ENCODE data around the gene CREB5.

The CREB5 gene

DNA sequence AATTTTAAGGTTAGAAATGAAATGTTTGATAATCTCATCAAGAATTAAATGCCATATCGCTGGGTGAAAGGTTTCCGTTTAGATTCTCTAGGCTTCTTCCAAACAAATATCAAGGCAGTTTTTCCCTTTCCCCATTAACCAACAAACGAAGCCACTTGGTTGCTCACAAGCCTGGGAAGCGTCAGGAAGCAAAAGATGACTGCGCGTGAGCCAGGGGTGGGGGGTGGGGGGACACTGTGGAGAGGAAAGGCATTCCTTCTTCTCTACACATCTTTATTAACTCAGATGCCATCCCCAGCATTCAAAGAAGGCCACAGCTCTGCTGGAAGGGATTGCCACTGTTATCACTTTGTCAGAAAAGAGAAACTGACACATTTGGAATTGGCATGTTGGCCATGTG lies 338.7 kb downstream of the CREB5 start:
- Histone ChIP-seq H3K4me3 (ENCODE audit: low read depth in 1 of 2, low read length in 2 of 2) (no peak overlapping the region), H3K27me3 (ENCODE audit: control insufficient read depth in 1 of 2, insufficient read depth in 2 of 2, low read length in 2 of 2) (peaks cover 0 to 3% of the 10 kb centered on the region in 2 donors), H3K4me1 (ENCODE audit: control insufficient read depth in 1 of 2, insufficient read depth in 2 of 2, low read length in 2 of 2) (no peaks in the 10 kb centered on the region), H3K9ac (ENCODE audit: low read depth in 1 of 2, low read length in 2 of 2) (no peak overlapping the region), H3K27ac (ENCODE audit: low read depth, low read length) (no peak overlapping the region), H3K36me3 (ENCODE audit: control insufficient read depth in 1 of 2, insufficient read depth in 2 of 2, low read length in 2 of 2) (no peaks in the 10 kb centered on the region), H3K9me3 (ENCODE audit: control insufficient read depth in 1 of 2, low read length in 2 of 2) (no peaks in the 10 kb centered on the region)

DNA sequence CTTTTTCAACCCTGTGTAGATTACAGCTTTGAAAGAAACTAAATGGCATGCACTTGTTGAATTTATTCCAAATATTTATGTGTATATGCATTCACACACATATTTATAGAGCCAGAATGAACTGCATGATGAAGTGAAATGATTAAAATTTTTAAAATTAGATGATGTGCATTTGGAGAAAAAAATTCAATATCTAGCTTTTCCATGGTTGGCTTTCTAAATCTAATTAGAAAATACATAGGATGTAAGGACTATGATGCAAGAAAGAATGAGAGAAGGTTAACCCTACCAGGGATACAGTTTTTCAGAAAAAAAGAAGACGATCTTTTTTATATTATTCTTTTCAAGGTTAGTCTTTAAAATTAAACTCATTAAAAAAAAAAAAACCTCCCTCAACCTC lies 341.3 kb downstream of the CREB5 start:
- Histone ChIP-seq H3K36me3 (ENCODE audit: control insufficient read depth in 1 of 2, insufficient read depth in 2 of 2, low read length in 2 of 2) (no peaks in the 10 kb centered on the region), H3K4me1 (ENCODE audit: control insufficient read depth in 1 of 2, insufficient read depth in 2 of 2, low read length in 2 of 2) (no peaks in the 10 kb centered on the region), H3K4me3 (ENCODE audit: low read depth in 1 of 2, low read length in 2 of 2) (no peak overlapping the region), H3K27me3 (ENCODE audit: control insufficient read depth in 1 of 2, insufficient read depth in 2 of 2, low read length in 2 of 2) (no peaks in the 10 kb centered on the region), H3K27ac (ENCODE audit: low read depth, low read length) (no peak overlapping the region), H3K9me3 (ENCODE audit: control insufficient read depth in 1 of 2, low read length in 2 of 2) (no peaks in the 10 kb centered on the region), H3K9ac (ENCODE audit: low read depth in 1 of 2, low read length in 2 of 2) (no peak overlapping the region)

DNA sequence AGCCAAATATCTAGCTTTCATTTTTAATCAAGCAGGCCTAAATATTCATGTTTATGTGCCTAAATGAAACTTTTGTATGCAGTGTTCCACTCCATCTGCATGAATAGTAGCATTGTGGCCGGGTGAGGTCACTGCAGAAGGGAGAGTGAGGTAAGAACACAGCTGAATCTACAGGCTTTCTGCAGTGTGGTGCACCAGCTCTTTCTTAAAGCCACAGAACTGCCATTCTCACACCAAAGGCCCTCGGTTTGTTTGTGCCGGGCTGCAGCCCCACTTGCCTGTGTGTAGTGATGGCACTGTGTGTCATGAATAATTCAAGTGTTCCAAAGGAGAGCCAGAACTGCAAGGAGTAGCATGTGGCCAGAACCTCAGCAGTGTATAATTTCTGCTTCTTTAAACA lies 341.7 kb downstream of the CREB5 start:
- H3K27me3 ChIP-seq (ENCODE audit: control insufficient read depth in 1 of 2, insufficient read depth in 2 of 2, low read length in 2 of 2): no peaks in the 10 kb centered on the region
- H3K9me3 ChIP-seq (ENCODE audit: control insufficient read depth in 1 of 2, low read length in 2 of 2): no peaks in the 10 kb centered on the region
- no peaks in the 10 kb centered on the region for H3K36me3 ChIP-seq (ENCODE audit: control insufficient read depth in 1 of 2, insufficient read depth in 2 of 2, low read length in 2 of 2)
- H3K4me1 ChIP-seq (ENCODE audit: control insufficient read depth in 1 of 2, insufficient read depth in 2 of 2, low read length in 2 of 2): no peaks in the 10 kb centered on the region
- H3K27ac ChIP-seq (ENCODE audit: low read depth, low read length): no peak overlapping the region
- no peak overlapping the region for H3K9ac ChIP-seq (ENCODE audit: low read depth in 1 of 2, low read length in 2 of 2)
- H3K4me3 ChIP-seq (ENCODE audit: low read depth in 1 of 2, low read length in 2 of 2): no peak overlapping the region

DNA sequence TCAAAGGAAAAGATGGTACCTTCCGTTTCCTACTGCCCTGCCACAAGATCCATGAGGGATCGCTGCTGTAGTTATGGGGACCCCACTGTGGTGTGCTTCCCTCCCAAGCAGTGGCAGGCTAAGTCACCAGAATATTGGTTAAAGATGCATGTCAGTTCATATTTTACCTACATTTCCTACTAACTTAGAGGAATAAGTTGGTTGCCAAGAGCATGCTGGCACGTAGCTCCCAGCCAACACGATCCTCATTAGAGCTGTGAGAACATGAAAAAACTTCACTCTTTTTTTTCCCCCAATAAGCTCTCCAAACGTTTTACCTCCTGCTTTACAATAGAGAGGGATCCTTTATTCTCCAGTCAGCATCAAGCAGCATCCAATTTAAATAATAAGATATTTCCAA lies 342.1 kb downstream of the CREB5 start:
- Histone ChIP-seq H3K9me3 (ENCODE audit: control insufficient read depth in 1 of 2, low read length in 2 of 2) (no peaks in the 10 kb centered on the region), H3K4me3 (ENCODE audit: low read depth in 1 of 2, low read length in 2 of 2) (no peak overlapping the region), H3K9ac (ENCODE audit: low read depth in 1 of 2, low read length in 2 of 2) (no peak overlapping the region), H3K4me1 (ENCODE audit: control insufficient read depth in 1 of 2, insufficient read depth in 2 of 2, low read length in 2 of 2) (no peaks in the 10 kb centered on the region), H3K27me3 (ENCODE audit: control insufficient read depth in 1 of 2, insufficient read depth in 2 of 2, low read length in 2 of 2) (no peaks in the 10 kb centered on the region), H3K36me3 (ENCODE audit: control insufficient read depth in 1 of 2, insufficient read depth in 2 of 2, low read length in 2 of 2) (no peaks in the 10 kb centered on the region), H3K27ac (ENCODE audit: low read depth, low read length) (no peak overlapping the region)

DNA sequence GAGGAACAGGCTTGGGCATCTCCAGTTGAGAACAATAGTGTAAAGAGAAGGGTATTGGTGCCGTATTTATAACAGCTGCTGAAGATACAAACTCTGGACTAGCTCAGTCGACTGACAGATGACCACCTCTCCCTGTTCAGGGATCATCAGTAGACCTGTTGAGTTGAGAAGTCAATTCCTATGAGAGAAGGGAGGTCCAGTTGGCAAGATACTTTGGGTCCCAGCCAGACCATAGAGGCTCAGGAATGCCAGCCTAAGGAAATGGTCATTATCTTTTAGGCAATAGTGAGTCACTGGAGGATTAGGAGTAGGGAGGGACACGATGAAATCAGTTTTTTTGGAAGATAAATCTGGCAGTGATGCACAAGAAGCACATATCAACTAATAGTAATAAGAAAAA lies 342.9 kb downstream of the CREB5 start:
- Histone ChIP-seq H3K9me3 (ENCODE audit: control insufficient read depth in 1 of 2, low read length in 2 of 2) (no peaks in the 10 kb centered on the region), H3K9ac (ENCODE audit: low read depth in 1 of 2, low read length in 2 of 2) (no peak overlapping the region), H3K4me1 (ENCODE audit: control insufficient read depth in 1 of 2, insufficient read depth in 2 of 2, low read length in 2 of 2) (no peaks in the 10 kb centered on the region), H3K27me3 (ENCODE audit: control insufficient read depth in 1 of 2, insufficient read depth in 2 of 2, low read length in 2 of 2) (no peaks in the 10 kb centered on the region), H3K27ac (ENCODE audit: low read depth, low read length) (no peak overlapping the region), H3K36me3 (ENCODE audit: control insufficient read depth in 1 of 2, insufficient read depth in 2 of 2, low read length in 2 of 2) (no peaks in the 10 kb centered on the region), H3K4me3 (ENCODE audit: low read depth in 1 of 2, low read length in 2 of 2) (no peak overlapping the region)

DNA sequence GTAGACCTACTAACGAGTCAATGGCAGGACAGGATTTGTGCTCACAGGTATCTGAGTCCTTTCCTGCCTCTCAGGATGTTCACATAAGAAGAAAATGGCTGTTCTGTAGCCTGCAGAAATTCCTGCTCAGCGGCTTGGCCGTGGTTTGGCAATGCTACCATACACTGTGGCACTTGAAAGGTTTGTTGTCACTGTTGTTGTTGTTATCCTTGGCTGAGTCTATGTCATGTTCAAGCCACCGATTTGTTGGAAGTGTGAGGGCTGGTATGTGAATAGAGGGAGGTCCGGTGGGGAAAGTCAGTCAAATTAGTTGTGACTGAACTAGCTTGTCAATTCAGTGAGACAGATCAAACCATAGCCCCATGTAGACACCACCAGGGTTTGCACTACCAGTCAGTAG lies 345.9 kb downstream of the CREB5 start:
- Histone ChIP-seq H3K4me1 (ENCODE audit: control insufficient read depth in 1 of 2, insufficient read depth in 2 of 2, low read length in 2 of 2) (no peaks in the 10 kb centered on the region), H3K9ac (ENCODE audit: low read depth in 1 of 2, low read length in 2 of 2) (no peak overlapping the region), H3K27me3 (ENCODE audit: control insufficient read depth in 1 of 2, insufficient read depth in 2 of 2, low read length in 2 of 2) (no peaks in the 10 kb centered on the region), H3K4me3 (ENCODE audit: low read depth in 1 of 2, low read length in 2 of 2) (no peak overlapping the region), H3K27ac (ENCODE audit: low read depth, low read length) (no peak overlapping the region), H3K9me3 (ENCODE audit: control insufficient read depth in 1 of 2, low read length in 2 of 2) (no peaks in the 10 kb centered on the region), H3K36me3 (ENCODE audit: control insufficient read depth in 1 of 2, insufficient read depth in 2 of 2, low read length in 2 of 2) (no peaks in the 10 kb centered on the region)

DNA sequence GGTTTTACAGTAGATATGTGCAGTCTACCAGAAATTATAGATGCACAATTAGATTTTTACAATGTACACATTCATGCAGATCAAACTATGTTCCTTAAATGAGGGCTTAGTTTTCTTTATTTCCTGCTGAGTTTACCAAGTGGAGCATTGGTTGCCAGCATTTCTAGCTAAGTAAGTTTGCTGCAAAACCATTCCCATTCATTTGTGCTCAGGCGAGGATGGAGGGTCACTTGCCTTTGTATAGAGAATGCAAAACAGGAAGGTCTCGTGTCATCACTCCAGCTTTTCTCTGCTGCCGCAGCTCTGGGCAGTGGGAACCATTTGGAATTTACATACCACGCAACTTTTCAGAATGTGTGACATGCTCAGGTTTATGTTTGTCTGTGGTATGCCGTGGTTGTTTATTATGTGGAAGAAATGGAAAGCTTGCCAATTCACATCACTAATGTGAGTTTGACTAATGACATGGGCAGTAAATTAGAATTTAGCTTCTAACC lies 347.2 kb downstream of the CREB5 start:
- H3K27ac ChIP-seq (ENCODE audit: low read depth, low read length): no peak overlapping the region

DNA sequence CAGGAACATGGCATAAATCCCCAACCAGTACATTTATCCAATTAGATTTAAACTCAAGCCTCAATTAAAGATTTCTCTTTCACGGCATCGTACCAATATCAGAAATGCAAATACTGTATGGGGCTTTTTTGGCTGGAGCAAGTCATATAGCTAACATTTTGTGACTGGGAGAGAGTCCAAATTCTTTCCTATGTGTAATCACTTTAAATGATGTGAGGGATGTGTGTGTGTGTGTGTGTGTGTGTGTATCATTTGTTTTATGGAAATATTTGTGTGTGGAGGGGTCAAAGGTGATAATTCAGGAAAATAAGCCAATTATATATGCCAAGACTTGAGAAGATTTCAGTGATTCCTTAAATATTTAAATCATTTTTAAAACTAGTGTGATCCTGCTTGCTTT lies 349.2 kb downstream of the CREB5 start:
- Histone ChIP-seq H3K36me3 (ENCODE audit: control insufficient read depth in 1 of 2, insufficient read depth in 2 of 2, low read length in 2 of 2) (no peaks in the 10 kb centered on the region), H3K27ac (ENCODE audit: low read depth, low read length) (no peak overlapping the region)

More for the DNA sequence above, 347.2 kb downstream of the CREB5 start:
- no peaks in the 10 kb centered on the region for H3K4me1 ChIP-seq (ENCODE audit: control insufficient read depth in 1 of 2, insufficient read depth in 2 of 2, low read length in 2 of 2)
- H3K9ac ChIP-seq (ENCODE audit: low read depth in 1 of 2, low read length in 2 of 2): no peak overlapping the region
- no peaks in the 10 kb centered on the region for H3K36me3 ChIP-seq (ENCODE audit: control insufficient read depth in 1 of 2, insufficient read depth in 2 of 2, low read length in 2 of 2)
- H3K27me3 ChIP-seq (ENCODE audit: control insufficient read depth in 1 of 2, insufficient read depth in 2 of 2, low read length in 2 of 2): no peaks in the 10 kb centered on the region
- no peak overlapping the region for H3K4me3 ChIP-seq (ENCODE audit: low read depth in 1 of 2, low read length in 2 of 2)
- H3K9me3 ChIP-seq (ENCODE audit: control insufficient read depth in 1 of 2, low read length in 2 of 2): no peaks in the 10 kb centered on the region

DNA sequence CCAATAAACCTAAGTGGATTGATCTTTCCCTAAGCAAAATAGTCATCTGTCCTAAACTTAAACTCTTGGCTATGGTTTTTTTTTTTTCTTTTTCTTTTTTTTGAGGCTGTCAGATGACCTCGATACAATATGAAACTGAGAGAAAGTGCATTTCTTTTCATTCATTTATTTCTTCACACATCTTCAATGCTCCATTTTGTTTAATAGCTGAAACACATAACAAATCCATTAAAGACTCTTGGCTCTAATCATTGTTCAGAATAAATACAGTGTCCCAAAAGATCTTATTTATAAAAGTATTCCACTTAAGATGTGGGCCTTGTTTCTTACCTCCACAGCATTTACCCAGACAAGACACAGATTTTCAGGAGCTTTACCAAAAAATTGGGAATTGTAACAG lies 350.3 kb downstream of the CREB5 start:
- Histone ChIP-seq H3K4me3 (ENCODE audit: low read depth in 1 of 2, low read length in 2 of 2) (no peak overlapping the region), H3K27ac (ENCODE audit: low read depth, low read length) (no peak overlapping the region), H3K9me3 (ENCODE audit: control insufficient read depth in 1 of 2, low read length in 2 of 2) (no peaks in the 10 kb centered on the region), H3K27me3 (ENCODE audit: control insufficient read depth in 1 of 2, insufficient read depth in 2 of 2, low read length in 2 of 2) (no peaks in the 10 kb centered on the region), H3K36me3 (ENCODE audit: control insufficient read depth in 1 of 2, insufficient read depth in 2 of 2, low read length in 2 of 2) (no peaks in the 10 kb centered on the region), H3K4me1 (ENCODE audit: control insufficient read depth in 1 of 2, insufficient read depth in 2 of 2, low read length in 2 of 2) (no peaks in the 10 kb centered on the region), H3K9ac (ENCODE audit: low read depth in 1 of 2, low read length in 2 of 2) (no peak overlapping the region)

More for the DNA sequence above, 349.2 kb downstream of the CREB5 start:
- H3K9me3 ChIP-seq (ENCODE audit: control insufficient read depth in 1 of 2, low read length in 2 of 2): no peaks in the 10 kb centered on the region
- no peaks in the 10 kb centered on the region for H3K4me1 ChIP-seq (ENCODE audit: control insufficient read depth in 1 of 2, insufficient read depth in 2 of 2, low read length in 2 of 2)
- H3K4me3 ChIP-seq (ENCODE audit: low read depth in 1 of 2, low read length in 2 of 2): no peak overlapping the region
- H3K9ac ChIP-seq (ENCODE audit: low read depth in 1 of 2, low read length in 2 of 2): no peak overlapping the region
- H3K27me3 ChIP-seq (ENCODE audit: control insufficient read depth in 1 of 2, insufficient read depth in 2 of 2, low read length in 2 of 2): no peaks in the 10 kb centered on the region

DNA sequence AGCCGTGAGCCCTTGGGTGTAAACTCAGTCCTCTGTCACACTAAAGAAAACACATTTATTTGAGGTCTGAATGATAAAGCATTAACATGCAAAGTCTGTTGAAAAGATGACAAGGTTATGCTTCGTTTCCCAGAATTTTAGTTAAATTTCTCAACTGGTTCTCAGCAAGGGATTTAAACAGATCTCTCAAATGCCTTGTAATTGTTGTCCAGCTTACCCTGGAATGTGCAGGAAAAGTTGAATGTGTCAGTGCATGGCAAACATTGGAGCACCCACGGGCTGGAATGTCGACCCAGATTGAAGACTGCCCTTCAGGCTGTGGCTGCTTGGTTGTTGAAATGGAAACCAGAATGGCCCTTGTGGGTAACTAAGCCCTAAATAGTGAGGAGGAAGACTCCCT lies 354.0 kb downstream of the CREB5 start:
- Histone ChIP-seq H3K9me3 (ENCODE audit: control insufficient read depth in 1 of 2, low read length in 2 of 2) (no peaks in the 10 kb centered on the region), H3K9ac (ENCODE audit: low read depth in 1 of 2, low read length in 2 of 2) (no peak overlapping the region), H3K4me1 (ENCODE audit: control insufficient read depth in 1 of 2, insufficient read depth in 2 of 2, low read length in 2 of 2) (no peaks in the 10 kb centered on the region), H3K36me3 (ENCODE audit: control insufficient read depth in 1 of 2, insufficient read depth in 2 of 2, low read length in 2 of 2) (no peaks in the 10 kb centered on the region), H3K27me3 (ENCODE audit: control insufficient read depth in 1 of 2, insufficient read depth in 2 of 2, low read length in 2 of 2) (no peaks in the 10 kb centered on the region), H3K27ac (ENCODE audit: low read depth, low read length) (no peak overlapping the region), H3K4me3 (ENCODE audit: low read depth in 1 of 2, low read length in 2 of 2) (no peak overlapping the region)

DNA sequence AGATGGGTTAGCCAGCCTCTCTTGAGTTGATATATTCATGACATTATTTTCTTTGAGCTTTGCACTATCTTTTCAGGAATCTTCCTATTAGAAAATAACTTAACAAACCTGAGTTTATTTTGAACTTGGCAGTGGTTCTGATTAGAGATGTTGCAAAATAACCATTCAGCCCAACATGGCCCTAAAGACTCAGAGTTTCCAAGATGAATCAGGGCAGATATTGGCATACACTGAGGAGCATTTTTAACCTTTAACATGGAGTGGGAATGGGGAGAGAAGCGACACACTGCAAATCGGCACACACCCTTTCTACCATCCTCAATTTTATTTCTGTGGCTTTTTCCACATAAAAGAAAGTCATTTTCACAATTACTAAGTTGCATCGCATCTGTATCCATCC lies 355.0 kb downstream of the CREB5 start:
- no peaks in the 10 kb centered on the region for H3K9me3 ChIP-seq (ENCODE audit: control insufficient read depth in 1 of 2, low read length in 2 of 2)
- no peaks in the 10 kb centered on the region for H3K27me3 ChIP-seq (ENCODE audit: control insufficient read depth in 1 of 2, insufficient read depth in 2 of 2, low read length in 2 of 2)
- no peak overlapping the region for H3K9ac ChIP-seq (ENCODE audit: low read depth in 1 of 2, low read length in 2 of 2)
- no peak overlapping the region for H3K27ac ChIP-seq (ENCODE audit: low read depth, low read length)
- H3K4me3 ChIP-seq (ENCODE audit: low read depth in 1 of 2, low read length in 2 of 2): no peak overlapping the region
- no peaks in the 10 kb centered on the region for H3K36me3 ChIP-seq (ENCODE audit: control insufficient read depth in 1 of 2, insufficient read depth in 2 of 2, low read length in 2 of 2)
- H3K4me1 ChIP-seq (ENCODE audit: control insufficient read depth in 1 of 2, insufficient read depth in 2 of 2, low read length in 2 of 2): no peaks in the 10 kb centered on the region
